DMS79 (cell line): ENCODE results near the gene POLR2C.
"Not testable (repeated sequence)": the region's sequence is repeated elsewhere in the genome, so short reads cannot be mapped to it uniquely, and the experiment has no call there.

Experiments
- DNase-seq: peaks from one replicate; lab custom pipeline; 2025; lab: John Stamatoyannopoulos, UW

Gene POLR2C

GRCh38 chr16:57479976-57480753 lies 17.7 kb downstream of the POLR2C start:
- no peak for DNase-seq

GRCh38 chr16:57480754-57481230 lies 18.3 kb downstream of the POLR2C start:
- no peak for DNase-seq

- DNase-seq, result no peak
Observed at GRCh38 chr16:57481421-57481820, 18.9 kb downstream of the POLR2C start.

- no peak for DNase-seq
Observed at GRCh38 chr16:57482845-57483545, 20.5 kb downstream of the POLR2C start.

GRCh38 chr16:57483725-57484514 lies 21.4 kb downstream of the POLR2C start:
- DNase-seq, result no peak

- no peak for DNase-seq
Observed at GRCh38 chr16:57484515-57485005, 22.1 kb downstream of the POLR2C start.

- DNase-seq, result no peak
Observed at GRCh38 chr16:57485091-57485915, 22.8 kb downstream of the POLR2C start.

GRCh38 chr16:57485916-57486857 lies 23.7 kb downstream of the POLR2C start, which contains the start of gene DOK4:
DOK4 (minus strand) TSS chr16:57486493; CDS start chr16:57479507, 6,986 bp downstream.
- no peak for DNase-seq

GRCh38 chr16:57486858-57487834 lies 24.7 kb downstream of the POLR2C start:
- DNase-seq, result no peak

- DNase-seq, result no peak
Observed at GRCh38 chr16:57489229-57489628, 26.8 kb downstream of the POLR2C start.

GRCh38 chr16:57493767-57494166 lies 31.3 kb downstream of the POLR2C start:
- DNase-seq, result no peak

- no peak for DNase-seq
Observed at GRCh38 chr16:57497121-57497520, 34.6 kb downstream of the POLR2C start.

GRCh38 chr16:57498031-57498430 lies 35.6 kb downstream of the POLR2C start:
- DNase-seq, result no peak

GRCh38 chr16:57499941-57500340 lies 37.5 kb downstream of the POLR2C start:
- DNase-seq, result not testable (repeated sequence)

- no peak for DNase-seq
Observed at GRCh38 chr16:57500578-57501111, 38.2 kb downstream of the POLR2C start.

- no peak for DNase-seq
Observed at GRCh38 chr16:57501492-57501891, 39.0 kb downstream of the POLR2C start.

- peak; percentile 35 for DNase-seq
Observed at GRCh38 chr16:57502048-57502775, 39.7 kb downstream of the POLR2C start.

- DNase-seq, result peak; percentile 63
Observed at GRCh38 chr16:57503366-57503765, 40.9 kb downstream of the POLR2C start.
